ENCODE data around the gene SIGLEC12. TPM values are rescaled to one million over a fixed set of nuclear protein-coding genes. Genes with fewer than 3 reads are reported as not detected.
"Not testable (repeated sequence)": the region's sequence is repeated elsewhere in the genome, so short reads cannot be mapped to it uniquely, and the experiment has no call there.

Gene SIGLEC12
- total RNA-seq, 1 donor from 2014 or later: not detected

DNA sequence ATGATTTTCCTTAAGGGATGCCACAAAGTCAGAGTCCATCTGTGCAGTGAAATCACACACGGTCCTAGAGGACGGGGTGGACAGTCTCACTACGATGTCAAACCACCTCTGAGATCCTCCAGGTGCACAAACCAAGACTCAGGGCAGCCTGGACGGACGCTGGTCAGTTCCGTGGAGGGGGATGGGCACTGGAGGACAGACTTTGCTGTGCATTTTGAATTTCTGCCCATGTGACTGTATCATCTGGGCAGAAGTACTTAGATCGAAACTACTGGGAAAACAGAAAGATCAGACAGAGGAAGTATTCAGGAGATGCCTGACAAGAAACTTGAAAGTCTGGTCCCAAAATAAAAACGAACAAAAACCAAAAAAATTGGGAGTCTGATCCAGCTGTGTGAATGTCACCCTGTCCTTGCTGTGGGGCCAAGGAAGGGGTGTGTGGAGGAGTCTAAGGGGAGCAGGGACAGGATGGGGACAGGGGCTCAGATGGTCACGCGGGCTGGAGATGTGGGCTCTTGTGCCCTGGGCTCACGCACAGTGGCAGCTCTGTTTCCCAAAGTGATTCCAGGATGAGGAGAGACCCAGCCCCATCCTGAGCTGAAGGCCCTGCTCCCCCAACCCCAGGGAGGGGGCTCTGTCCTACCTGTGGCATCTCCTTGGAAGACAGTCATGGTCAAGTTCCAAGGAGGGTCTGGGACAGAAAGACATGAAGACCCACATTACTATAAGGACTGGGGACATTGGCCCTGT lies 44.9 kb downstream of the SIGLEC12 start:
- H3K4me1 Mint-ChIP-seq (ENCODE audit: low read depth): no peaks in the 10 kb centered on the region
- H3K36me3 Mint-ChIP-seq (ENCODE audit: low read depth): no peaks in the 10 kb centered on the region
- H3K4me3 Mint-ChIP-seq (ENCODE audit: unreplicated experiment): no peak overlapping the region
- TF ChIP-seq, protein P1, sequence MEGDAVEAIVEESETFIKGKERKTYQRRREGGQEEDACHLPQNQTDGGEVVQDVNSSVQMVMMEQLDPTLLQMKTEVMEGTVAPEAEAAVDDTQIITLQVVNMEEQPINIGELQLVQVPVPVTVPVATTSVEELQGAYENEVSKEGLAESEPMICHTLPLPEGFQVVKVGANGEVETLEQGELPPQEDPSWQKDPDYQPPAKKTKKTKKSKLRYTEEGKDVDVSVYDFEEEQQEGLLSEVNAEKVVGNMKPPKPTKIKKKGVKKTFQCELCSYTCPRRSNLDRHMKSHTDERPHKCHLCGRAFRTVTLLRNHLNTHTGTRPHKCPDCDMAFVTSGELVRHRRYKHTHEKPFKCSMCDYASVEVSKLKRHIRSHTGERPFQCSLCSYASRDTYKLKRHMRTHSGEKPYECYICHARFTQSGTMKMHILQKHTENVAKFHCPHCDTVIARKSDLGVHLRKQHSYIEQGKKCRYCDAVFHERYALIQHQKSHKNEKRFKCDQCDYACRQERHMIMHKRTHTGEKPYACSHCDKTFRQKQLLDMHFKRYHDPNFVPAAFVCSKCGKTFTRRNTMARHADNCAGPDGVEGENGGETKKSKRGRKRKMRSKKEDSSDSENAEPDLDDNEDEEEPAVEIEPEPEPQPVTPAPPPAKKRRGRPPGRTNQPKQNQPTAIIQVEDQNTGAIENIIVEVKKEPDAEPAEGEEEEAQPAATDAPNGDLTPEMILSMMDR (IDR thresholded peaks at IDR 0.05): no peak
- H3K9me3 Mint-ChIP-seq (ENCODE audit: low read depth): peaks cover 2% of the 10 kb centered on the region
- no peaks in the 10 kb centered on the region for H3K27me3 Mint-ChIP-seq (ENCODE audit: low read depth)
- DNase-seq (ENCODE audit: low spot score): no peak
- no peak overlapping the region for H3K27ac Mint-ChIP-seq (ENCODE audit: unreplicated experiment)

DNA sequence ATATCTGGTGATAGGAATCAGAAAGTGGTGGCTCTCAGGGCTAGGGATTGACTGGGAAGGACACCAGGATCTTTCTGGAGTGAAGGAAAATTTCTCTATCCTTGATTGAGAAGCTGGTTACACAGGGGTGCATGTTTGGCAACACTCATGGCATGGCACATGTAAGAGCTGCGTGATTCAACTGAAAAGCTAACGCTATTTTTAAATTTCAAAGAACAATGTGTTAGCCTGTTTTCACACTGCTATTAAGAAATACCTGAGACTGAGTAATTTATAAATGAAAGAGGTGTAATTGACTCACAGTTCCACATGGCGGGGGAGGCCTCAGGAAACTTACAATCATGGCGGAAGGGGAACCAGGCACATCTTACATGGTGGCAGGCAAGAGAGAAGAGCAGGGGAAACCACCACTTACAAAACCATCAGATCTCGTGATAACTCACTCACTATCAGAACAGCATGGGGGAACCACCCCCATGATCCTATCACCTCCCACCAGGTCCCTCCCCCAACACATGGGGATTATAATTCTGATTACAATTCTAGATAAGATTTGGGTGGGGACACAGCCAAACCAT lies 50.8 kb downstream of the SIGLEC12 start:
- Mint-ChIP-seq H3K36me3 (ENCODE audit: low read depth) (no peaks in the 10 kb centered on the region), H3K27ac (ENCODE audit: unreplicated experiment) (no peak overlapping the region), H3K9me3 (ENCODE audit: low read depth) (peaks cover 15% of the 10 kb centered on the region), H3K27me3 (ENCODE audit: low read depth) (no peaks in the 10 kb centered on the region), H3K4me1 (ENCODE audit: low read depth) (no peaks in the 10 kb centered on the region), H3K4me3 (ENCODE audit: unreplicated experiment) (no peak overlapping the region)
- TF ChIP-seq, protein P1 (IDR thresholded peaks at IDR 0.05): no peak
- no peak for DNase-seq (ENCODE audit: low spot score)

GRCh38 chr19:51448411-51449016 lies 53.1 kb downstream of the SIGLEC12 start:
- Mint-ChIP-seq H3K4me3 (ENCODE audit: unreplicated experiment) (no peak overlapping the region), H3K36me3 (ENCODE audit: low read depth) (no peaks in the 10 kb centered on the region), H3K9me3 (ENCODE audit: low read depth) (peaks cover 13% of the 10 kb centered on the region), H3K4me1 (ENCODE audit: low read depth) (no peaks in the 10 kb centered on the region), H3K27me3 (ENCODE audit: low read depth) (no peaks in the 10 kb centered on the region), H3K27ac (ENCODE audit: unreplicated experiment) (no peak overlapping the region)
- DNase-seq (ENCODE audit: low spot score): no peak
- TF ChIP-seq, protein P1 (IDR thresholded peaks at IDR 0.05): no peak

- TF ChIP-seq, protein P1 (IDR thresholded peaks at IDR 0.05): no peak
- Mint-ChIP-seq H3K27ac (ENCODE audit: unreplicated experiment) (no peak overlapping the region), H3K27me3 (ENCODE audit: low read depth) (no peaks in the 10 kb centered on the region), H3K9me3 (ENCODE audit: low read depth) (peaks cover 13% of the 10 kb centered on the region), H3K4me1 (ENCODE audit: low read depth) (no peaks in the 10 kb centered on the region), H3K4me3 (ENCODE audit: unreplicated experiment) (no peak overlapping the region), H3K36me3 (ENCODE audit: low read depth) (no peaks in the 10 kb centered on the region)
- no peak for DNase-seq (ENCODE audit: low spot score)
Measured at GRCh38 chr19:51448011-51448410, 53.6 kb downstream of the SIGLEC12 start.

GRCh38 chr19:51447510-51447909 lies 54.1 kb downstream of the SIGLEC12 start:
- not testable (repeated sequence) for H3K36me3 Mint-ChIP-seq (ENCODE audit: low read depth); H3K4me1 Mint-ChIP-seq (ENCODE audit: low read depth); DNase-seq (ENCODE audit: low spot score); H3K27ac Mint-ChIP-seq (ENCODE audit: unreplicated experiment); H3K27me3 Mint-ChIP-seq (ENCODE audit: low read depth); H3K4me3 Mint-ChIP-seq (ENCODE audit: unreplicated experiment)
- H3K9me3 Mint-ChIP-seq (ENCODE audit: low read depth): peaks cover 13% of the 10 kb centered on the region

Measured in chondrocyte (in vitro differentiated cells).